Astrocyte of the hippocampus (primary cell): Measurements from ENCODE around the gene RNF157.

Source experiments
- DNase-seq: peaks from one replicate; pipeline ENCODE4 v3.0.0; 2011; ENCODE audit warnings: low read depth, low spot score

RNF157 gene

GRCh38 chr17:76123749-76124581 is 116.3 kb downstream of the RNF157 start:
- DNase-seq = no peak

DNA sequence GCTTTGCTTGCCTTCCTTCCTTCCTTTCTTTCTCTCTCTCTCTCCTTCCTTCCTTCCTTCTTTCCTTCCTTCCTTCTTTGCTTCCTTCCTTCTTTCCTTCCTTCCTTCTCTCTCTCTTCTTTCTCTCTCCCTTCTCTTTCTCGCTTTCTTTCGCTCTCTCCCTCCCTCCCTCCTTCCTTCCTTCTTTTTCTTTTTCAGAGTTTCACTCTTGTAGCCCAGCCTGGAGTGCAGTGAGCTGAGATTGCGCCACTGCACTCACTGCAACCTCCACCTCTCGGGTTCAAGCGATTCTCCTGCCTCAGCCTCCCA is 117.1 kb downstream of the RNF157 start:
- no peak for DNase-seq

GRCh38 chr17:76122431-76123190 is 117.7 kb downstream of the RNF157 start:
- no peak for DNase-seq

DNA sequence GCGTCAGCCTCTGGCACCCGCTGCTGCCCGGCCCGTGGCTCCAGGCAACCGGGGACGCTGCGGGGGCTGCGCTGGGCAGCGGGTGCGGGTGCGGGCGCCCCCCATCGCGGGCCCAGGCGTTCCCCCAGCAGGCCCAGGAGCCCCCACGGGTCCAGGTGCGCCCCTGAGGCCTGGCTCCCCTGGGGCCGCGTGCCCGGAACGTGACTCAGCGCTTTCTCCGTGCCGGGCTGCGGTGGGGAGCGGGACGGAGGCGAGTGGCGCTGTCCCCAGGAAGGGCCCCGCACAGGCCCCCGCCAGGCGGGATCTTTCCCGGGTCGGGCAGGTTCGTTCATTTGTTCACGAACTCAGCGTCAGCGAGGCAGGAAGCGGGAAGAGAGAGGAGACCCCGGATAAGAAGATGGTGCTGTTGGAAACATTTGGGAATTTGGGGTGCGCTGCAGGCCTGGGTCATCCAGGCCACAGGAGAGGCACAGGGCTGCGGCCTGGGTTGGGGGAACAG is 118.3 kb downstream of the RNF157 start:
- DNase-seq = peak; percentile 47

GRCh38 chr17:76120658-76121008 is 119.7 kb downstream of the RNF157 start:
- no peak for DNase-seq

DNA sequence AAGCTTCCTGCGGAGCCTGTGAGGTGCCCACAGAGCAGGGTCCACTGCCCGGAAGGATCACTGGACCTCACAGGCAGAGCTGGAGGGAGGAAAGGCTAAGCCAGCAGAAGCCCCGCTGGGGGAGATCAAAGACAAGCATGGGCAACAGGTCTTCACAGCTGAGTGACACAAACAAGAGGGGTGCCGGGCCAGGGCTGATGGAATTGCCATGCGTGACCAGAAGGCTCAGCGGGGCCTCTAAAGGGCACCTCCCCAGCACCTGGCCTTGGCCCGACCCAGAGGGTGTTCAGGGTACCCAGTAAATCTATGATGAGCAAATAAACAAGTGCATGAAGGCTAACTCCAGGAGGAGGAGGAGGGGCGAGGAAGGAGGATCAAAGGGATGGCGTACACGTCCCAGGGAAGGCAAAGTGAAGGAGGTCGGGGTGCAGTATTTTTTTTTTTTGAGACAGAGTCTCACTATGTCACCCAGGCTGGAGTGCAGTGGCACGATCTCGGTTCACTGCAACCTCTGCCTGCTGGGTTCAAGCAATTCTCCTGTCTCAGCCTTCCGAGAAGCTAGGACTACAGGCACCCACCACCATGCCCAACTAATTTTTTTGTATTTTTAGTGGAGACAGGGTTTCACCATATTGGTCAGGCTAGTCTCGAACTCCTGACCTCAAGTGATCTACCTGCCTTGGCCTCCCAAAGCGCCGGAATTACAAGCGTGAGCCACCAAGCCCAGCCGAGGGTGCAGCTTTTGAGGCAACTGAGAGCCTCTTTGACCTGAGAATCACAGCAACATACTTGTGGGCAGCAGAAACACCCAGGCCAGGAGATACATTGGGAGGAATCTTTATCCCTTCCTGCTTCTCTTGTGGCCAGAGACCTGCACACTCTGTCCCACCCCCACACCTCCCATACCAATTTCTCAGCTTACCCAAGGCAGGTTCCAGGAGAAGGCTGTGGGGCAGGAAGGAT is 120.6 kb downstream of the RNF157 start:
- DNase-seq = no peak

GRCh38 chr17:76115138-76115754 is 125.0 kb downstream of the RNF157 start:
- DNase-seq = no peak

- DNase-seq = no peak
Measured at GRCh38 chr17:76111956-76112355, 128.3 kb downstream of the RNF157 start.

GRCh38 chr17:76107509-76107908 is 132.8 kb downstream of the RNF157 start:
- no peak for DNase-seq

GRCh38 chr17:76106703-76107102 is 133.6 kb downstream of the RNF157 start:
- no peak for DNase-seq

DNA sequence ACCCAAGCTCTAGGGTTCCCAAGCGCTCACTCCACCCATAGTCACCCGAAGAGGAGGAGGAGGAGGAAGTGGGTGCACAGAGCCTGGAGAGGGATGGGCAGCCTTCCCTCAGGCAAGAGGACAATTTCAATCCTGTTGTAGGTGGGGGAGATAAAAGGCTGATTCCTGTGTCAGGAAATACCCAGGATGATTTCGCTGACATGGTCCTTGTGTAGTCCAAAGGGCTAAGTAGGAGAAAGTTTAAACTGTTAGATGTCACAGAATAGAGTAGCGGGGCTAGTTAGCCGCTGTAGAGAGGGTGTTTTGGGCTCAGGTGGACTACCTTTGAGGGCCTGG is 135.4 kb downstream of the RNF157 start:
- DNase-seq = no peak

DNA sequence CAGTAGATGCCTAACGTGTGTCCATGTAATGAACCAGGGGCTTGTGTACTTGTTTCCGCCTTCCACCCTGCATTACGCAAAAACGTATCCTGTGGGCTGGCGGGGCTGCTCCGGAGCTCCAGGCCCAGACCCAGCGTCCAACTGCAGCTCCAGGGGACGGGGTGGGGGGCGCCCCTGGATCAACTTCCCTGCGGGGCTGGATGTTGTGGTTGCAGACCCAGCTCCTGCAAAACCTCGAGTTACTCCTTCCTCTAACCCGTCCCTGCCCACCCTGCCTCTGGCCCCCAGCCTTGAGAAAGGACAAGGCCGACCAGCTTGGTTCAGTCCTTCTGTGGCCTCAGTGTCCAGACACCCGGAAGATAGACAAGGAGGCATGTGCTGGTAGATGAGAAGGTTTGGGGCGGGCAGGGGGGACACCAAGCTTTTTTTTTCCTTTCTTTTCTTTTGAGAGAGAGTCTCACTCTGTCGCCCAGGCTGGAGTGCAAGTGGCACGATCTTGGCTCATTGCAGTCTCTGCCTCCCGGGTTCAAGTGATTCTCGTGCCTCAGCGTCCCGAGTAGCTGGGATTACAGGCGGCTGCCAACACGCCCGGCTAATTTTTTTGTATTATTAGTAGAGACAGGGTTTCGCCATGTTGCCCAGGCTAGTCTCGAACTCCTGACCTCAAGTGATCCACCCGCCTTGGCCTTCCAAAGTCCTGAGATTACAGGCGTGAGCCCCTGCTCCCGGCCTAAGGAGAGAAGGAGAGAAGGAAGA is 136.0 kb downstream of the RNF157 start:
- no peak for DNase-seq

DNA sequence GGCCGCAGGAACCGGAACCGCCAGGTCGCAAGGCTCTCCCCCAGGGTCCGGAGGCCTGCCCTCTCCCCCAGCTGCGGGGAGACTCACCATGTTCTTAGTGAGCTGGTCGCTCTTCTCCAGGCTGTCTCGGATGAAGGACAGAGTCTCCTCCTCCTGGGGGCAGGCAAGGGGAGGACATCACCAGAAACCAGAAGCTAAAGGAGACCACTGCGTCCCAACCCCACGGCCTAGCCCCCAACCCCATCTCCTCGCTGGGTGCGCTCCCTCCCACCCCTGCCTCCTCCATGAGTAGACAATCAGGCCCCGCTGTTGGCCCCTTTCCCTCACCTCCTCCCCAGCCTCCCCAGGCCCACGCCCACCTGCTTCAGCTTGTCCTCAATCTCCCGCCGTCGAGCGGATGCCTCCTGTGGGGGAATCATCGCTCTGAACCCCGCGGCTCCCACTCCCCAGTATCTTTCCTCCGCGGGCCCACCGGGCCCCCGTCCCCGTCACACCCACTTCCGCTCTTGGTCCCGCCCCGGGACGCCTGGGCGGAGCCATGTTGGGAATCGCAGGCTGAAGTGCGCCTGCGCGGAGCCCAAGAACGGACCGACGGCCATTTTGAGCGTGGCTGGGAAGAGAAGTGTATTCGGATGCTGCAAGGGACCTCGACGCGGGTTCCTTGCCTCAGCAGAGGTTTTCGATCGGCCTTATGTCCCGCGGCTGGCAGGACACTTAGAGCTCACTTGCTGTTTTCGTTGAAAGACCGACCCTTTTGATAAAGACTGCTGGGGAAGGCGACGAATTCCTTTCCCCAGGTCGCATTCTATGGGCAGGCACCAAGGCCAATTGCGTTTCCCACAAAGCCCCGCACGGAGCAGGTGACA is 136.8 kb downstream of the RNF157 start, which contains the start of gene EXOC7:
TSS of gene EXOC7 (minus strand) at position 514 of the 866 bp plus-strand sequence. CDS start at position 419, 95 bp downstream.
- peak; percentile 98 for DNase-seq

DNA sequence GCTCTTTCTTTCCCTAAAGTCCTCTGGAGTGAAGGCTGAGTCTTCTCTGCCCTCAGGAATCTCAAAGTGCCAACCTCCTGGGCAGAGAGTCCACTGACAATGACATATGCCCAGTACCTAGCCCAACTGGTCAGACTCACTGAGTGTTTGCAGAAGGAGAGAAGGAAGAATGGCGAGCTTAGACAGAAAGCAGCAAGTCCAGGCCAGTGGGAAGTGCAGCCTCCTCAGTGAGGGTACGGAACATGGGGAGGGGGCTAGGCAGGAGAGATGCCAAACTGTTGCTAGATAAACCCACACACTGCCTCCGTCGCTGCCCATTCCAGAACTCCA is 137.4 kb downstream of the RNF157 start:
- no peak for DNase-seq

- no peak for DNase-seq
Measured at GRCh38 chr17:76097716-76098295, 142.5 kb downstream of the RNF157 start.

- DNase-seq = no peak
Measured at GRCh38 chr17:76095943-76096342, 144.3 kb downstream of the RNF157 start.

GRCh38 chr17:76094046-76094445 is 146.2 kb downstream of the RNF157 start:
- DNase-seq = no peak

DNA sequence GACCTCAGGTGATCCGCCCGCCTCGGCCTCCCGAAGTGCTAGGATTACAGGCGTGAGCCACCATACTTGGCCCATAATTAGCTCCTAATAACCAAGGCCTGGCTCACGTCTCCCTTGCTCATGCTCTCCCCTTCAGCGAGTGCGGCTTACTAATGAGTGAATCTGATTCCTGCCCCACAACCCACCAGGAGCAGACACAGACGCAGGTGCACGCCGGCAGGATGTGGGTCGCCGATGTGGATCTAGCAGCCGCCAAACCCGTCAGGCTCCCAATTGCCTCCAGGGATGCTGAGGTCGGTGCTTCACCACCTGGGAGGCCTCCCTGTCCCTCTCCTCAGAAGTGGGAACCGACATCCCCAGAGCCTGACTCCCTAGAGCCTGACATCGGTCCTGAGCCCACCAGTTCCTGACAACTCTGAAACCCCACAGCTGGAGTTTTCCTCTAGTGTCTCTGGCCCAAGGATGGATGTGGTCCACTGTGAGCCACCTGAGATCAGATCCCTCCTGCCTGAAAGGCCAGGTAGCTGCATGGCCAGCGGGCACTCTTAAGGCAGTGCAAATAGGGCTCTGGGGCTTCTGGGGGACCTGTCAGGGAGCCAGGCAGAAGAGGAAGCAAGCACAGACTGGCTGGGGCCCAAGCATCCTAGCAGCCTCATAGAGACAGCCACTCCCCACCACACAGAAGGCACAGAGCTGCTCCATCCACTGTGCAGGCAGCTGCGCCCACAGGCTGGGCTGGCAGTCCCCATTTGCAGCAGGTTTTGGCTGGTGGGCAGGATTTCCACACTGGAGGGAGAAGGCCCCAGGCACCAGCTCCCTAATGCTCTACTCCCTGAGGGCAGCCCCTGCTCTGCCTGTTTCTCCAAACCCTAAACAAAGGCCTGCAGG is 147.5 kb downstream of the RNF157 start:
- no peak for DNase-seq
